Mesenteric fat pad (tissue), 1 donor: ENCODE results near the gene NUP153. TPM values are rescaled to one million over a fixed set of nuclear protein-coding genes. Genes with fewer than 3 reads are reported as not detected.
A peak's percentile ranks its signal among the peaks of the same experiment; 100 is the strongest.
"Not testable (repeated sequence)": the region's sequence is repeated elsewhere in the genome, so short reads cannot be mapped to it uniquely, and the experiment has no call there.

Experiments
- DNase-seq: peaks from one replicate; pipeline ENCODE4 v3.0.0-alpha.2; 2020; ENCODE audit warnings: low spot score
- long read RNA-seq: library from polyadenylated mRNA; unstranded; transcript quantifications from one replicate; pipeline ENCODE4 v2.0.0, GENCODE V29; 2020
- total RNA-seq: library from RNA; stranded (reverse); fragmentation: NEBNext Ultra II Directional; extraction: Animal tissue kit (Norgen Biotek cat#: 25700); gene quantifications from one replicate; pipeline ENCODE4 v1.2.1, GENCODE V29; 2021
- donor health status: DM: yes; HTN: yes; CAD: no.

NUP153 gene
- 43.0 TPM for total RNA-seq
- long read RNA-seq, partial matches to known transcripts: 8 of 12 reads
- long read RNA-seq, other reads (novel, unspliced or antisense): 4 of 12 reads

DNA sequence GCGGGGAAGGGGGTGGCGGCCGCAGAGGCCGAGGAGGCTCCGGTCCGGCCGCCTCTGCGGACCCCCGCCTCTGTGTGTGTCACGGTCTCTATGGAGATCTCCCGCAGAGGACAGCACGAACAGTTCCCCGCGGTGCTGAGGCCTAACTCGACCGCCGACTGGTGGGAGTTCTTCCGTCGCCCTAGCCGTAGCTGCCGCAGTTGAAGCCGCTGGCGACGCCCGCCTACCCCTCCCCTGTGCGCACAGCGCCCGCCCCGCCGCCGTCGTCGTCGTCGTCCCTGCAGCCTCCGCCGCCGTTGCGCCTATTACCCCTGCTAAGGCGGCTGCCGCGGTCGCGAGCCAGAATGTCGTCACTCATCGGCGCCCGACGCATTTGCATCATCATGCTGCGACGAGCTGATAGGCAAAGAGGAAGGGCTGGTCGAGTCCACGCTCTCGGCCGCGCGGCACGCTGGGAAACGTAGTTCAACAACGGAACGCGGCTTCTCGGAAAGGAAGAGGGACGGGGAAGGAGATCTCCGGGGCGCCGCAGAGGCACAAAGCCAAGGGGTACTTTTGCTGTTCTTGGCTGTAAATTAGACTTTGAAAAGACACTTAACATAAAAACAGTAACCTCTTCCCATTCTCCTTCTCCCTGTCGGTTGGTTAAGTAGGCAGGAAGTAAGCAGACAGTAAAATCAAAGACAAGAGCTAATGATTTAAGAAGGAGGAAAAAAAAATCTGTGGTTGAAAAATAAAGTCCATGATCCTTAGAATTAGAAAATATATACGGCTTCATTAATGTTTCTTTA, at the start of gene NUP153:
Gene NUP153 (minus strand): TSS at position 346 of the 791 bp plus-strand sequence. CDS start 538 bp downstream, outside the sequence.
- peak; percentile 100 for DNase-seq

DNA sequence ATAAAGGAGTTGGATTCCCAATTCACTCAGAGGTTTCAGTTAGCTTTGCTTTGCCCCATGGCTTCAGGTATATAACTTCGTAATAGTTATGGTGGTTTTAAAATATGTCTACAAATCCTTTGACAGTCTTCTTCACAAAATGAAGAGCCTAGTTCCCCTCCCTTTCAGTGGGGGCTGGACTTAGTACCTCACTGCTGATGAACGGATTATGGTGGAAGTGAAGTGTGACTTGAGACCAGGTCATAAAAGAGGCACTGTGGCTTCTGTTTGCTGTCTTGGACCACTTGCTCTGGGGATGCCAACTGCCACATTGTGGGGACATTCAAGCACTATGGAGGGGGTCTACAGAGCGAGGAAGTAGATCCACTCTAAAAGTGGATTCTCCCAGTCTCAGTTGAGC, 47.5 kb upstream of the NUP153 start:
- DNase-seq: no peak

DNA sequence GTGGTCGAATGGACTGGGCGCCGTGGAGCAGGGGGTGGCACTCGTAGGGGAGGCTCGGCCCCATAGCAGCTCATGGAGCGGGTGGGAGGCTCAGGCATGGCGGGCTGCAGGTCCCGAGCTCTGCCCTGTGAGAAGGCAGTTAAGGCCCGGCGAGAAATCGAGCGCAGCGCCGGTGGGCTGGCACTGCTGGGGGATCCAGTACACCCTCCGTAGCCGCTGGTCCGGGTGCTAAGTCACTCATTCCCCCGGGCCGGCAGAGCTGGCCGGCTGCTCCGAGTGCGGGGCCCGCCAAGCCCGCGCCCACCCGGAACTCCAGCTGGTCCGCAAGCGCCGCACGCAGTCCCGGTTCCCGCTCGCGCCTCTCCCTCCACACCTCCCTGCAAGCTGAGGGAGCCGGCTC, 38.6 kb upstream of the NUP153 start:
- not testable (repeated sequence) for DNase-seq

DNA sequence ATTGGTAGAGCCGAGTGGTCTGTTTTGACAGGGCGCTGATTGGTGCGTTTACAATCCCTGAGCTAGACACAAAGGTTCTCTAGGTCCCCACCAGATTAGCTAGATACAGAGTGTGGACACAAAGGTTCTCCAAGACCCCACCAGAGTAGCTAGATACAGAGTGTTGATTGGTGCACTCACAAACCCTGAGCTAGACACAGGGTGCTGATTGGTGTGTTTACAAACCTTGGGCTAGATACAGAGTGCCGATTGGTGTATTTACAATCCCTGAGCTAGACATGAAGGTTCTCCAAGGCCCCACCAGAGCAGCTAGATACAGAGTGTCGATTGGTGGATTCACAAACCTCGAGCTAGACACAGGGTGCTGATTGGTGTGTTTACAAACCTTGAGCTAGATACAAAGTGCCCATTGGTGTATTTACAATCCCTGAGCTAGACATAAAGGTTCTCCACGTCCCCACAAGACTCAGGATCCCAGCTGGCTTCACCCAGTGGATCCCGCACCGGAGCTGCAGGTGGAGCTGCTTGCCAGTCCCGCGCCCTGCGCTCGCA, 38.1 kb upstream of the NUP153 start:
- DNase-seq: not testable (repeated sequence)

DNA sequence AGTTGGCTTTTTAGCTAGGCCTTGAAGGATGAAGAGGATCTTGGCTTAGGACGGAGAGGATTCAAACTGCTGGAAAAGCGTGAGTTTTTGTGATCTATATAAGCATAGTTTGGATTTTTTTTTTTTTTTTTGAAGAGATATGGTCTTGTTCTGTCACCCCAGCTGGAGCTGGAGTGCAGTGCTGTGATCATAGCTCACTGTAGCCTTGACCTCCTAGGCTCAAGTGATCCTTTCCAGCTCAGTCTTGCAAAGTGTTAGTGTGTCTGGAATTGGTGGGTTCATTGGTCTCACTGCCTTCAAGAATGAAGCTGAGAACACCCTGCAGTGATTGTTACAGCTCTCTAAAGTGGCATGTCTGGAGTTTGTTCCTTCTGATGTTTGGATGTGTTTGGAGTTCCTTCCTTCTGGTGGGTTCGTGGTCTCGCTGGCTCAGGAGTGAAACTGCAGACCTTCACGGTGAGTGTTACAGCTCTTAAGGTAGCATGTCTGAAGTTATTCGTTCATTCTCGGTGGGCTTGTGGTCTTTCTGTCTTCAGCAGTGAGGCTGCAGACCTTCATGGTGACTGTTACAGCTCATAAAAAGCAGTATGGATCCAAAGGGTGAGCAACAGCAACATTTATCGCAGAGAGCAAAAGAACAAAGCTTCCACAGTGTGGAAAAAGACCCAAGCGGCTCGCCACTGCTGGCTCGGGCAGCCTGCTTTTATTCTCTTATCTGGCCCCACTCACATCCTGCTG, 37.5 kb upstream of the NUP153 start:
- no peak for DNase-seq

DNA sequence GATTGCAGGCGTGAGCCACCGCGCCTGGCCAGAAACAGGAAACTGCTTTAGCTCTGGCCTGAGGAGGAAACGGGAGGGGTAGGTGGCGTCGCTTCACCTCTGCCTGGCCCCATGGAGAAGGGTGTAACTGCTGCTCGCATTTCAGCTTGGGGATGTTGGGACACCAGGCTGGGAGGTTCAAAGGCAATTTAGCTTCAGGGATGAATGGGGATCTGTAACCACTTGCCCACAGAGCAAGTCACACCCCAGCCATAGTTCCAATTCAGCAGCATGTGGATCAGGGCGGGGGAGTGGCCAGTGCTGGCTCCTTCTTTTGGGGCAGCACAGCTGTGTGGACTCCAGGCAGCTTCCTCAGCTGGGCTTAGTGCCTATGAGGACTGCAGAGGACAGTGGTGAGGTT, 34.8 kb upstream of the NUP153 start:
- no peak for DNase-seq

DNA sequence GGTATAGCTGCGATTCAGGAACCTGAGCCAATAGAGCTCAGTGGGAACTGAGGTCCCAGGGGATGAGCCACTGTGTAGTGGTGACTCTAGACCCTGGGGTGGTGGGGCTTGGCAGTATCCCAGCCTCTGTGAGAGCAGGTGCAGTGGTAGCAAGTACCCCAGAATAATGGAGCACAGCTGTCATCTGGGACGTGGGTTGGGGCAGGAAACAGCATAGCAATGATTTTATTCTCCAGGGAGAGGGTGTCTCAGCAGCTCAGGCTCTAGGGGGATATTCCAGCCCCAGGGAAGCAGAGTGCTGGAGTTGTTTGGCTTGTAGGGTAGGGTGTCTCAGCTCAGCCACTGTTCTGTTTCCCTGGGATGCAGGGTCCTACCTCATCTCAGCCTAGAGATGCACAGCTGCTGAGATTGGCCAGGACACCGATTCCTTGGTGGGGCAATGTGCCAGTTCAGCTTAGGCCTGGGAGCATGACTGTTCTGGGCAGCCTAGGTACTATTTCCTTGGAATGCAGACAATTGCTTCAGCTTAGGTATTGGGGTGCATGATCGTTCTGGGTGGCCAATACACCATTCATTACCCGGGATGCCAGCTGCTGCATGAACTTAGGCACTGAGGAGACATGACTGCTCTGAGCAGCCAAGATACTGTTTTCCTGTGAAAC, 34.0 kb upstream of the NUP153 start:
- DNase-seq: no peak

DNA sequence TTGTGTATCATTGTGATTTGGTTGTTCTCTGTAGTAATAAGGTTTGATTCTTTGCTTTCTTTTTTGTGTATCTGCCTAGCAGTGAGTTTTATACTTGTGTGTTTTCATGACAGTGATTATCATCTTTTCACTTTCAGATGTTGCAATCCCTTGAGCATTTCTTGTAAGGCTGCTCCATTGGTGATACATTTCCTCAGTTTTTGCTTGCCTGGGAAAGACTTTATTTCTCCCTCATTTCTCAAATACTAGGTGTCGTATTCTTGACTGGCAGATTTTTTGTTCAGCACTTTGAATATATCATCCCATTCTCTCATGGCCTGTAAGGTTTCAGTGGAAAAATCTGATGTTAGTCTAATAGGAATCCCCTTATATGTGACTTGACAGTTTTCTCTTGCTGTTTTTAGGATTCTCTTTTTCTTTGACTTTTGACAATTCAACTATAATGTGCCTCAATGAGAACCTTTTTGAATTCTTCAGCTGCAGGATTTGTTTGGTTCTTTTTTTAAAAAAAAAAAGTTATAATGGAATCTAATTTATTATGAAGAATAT, 31.1 kb upstream of the NUP153 start:
- no peak for DNase-seq

DNA sequence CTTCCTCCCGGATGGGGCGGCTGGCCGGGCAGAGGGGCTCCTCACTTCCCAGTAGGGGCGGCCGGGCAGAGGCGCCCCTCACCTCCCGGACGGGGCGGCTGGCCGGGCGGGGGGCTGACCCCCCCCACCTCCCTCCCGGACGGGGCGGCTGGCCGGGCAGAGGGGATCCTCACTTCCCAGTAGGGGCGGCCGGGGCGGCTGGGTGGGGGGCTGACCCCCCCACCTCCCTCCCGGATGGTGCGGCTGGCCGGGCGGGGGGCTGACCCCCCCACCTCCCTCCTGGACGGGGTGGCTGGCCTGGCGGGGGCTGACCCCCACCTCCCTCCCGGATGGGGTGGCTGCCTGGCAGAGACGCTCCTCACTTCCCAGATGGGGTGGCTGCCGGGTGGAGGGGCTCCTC, 28.6 kb upstream of the NUP153 start:
- not testable (repeated sequence) for DNase-seq

DNA sequence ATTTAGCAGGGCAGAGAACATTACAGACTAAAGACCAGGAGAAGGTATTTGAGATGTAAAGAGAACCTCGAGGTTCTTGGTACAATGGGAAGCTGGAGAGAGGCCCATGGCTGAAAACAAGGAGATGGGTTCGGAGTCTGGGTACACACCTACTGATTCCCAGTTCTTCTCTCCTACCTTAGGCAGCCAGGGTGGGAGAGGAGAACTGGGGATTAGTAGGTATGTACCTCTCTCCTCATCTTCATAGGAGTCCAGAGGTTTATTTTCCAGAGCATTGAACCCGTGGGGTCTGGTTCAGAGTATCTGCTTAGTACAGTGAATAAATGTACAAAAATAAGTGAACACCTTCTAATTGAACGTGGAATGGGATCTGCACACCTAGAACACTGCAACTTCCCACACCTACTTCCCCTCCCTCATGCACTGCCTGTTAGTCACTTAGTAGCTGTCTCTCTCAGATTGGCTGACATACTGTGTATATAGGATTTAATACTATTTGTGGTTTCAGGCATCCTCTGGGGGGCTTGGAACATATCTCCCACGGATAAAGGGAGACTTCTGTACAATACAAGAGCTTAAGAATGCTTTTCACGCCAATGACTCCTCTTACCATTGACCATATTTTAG, 23.5 kb upstream of the NUP153 start:
- DNase-seq: no peak

DNA sequence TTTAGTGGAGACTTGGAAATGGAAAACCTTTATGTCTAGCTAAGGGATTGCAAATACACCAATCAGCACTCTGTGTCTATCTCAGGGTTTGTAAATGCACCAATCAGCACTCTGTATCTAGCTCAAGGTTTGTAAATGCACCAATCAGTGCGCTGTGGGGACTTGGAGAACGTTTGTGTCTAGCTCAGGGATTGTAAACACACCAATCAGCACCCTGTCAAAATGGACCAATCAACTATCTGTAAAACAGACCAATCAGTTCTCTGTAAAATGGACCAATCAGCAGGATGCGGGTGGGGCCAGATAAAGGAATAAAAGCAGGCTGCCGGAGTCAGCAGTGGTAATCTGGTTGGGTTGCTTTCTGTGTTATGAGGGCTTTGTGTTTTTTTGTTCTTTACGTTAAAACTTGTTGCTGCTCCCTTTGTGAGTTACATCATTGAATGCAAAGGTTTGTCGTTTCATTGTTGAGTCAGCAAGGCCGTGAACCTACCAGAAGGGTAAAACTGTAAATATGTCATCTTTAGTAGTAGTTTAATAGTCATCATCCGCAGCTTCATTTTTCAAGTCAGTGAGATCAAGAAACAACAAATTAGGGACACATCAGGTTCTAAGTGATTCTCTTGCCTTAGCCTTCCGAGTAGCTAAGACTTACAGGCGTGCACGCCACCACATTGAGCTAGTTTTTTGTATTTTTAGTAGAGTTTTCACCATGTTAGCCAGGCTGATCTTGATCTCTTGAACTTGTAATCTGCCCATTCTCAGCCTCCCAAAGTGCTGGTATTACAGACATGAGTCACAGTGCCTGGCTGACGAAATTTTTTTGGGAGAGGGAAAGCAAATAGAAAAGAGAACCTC, 22.7 kb upstream of the NUP153 start:
- DNase-seq: no peak

DNA sequence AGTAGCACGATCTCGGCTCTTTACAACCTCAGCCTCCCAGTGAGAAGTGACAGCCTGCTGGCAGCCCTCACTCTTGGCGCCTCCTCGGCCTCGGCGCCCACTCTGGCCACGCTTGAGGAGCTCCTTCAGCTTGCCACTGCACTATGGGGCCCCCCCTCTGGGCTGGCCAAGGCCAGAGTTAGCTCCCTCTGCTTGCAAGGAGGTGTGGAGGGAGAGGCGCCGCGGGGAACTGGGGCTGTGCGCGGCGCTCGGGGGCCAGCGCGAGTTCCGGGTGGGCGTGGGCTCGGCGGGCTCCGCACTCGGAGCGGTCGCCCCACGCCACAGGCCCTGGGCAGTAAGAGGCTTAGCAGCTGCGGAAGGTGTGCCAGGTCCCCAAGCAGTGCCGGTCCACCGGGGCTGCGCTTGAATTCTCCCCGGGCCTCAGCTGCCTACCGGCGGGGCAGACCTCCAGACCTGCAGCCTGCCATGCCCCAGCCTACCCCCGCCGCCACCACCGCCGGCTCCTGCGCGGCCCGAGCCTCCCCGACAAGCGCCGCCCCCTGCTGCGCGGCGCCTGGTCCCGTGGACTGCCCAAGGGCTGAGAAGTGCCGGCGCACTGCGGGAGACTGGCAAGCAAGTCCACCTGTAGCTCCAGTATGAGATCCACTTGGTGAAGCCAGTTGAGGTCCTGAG, 22.0 kb upstream of the NUP153 start:
- no peak for DNase-seq

DNA sequence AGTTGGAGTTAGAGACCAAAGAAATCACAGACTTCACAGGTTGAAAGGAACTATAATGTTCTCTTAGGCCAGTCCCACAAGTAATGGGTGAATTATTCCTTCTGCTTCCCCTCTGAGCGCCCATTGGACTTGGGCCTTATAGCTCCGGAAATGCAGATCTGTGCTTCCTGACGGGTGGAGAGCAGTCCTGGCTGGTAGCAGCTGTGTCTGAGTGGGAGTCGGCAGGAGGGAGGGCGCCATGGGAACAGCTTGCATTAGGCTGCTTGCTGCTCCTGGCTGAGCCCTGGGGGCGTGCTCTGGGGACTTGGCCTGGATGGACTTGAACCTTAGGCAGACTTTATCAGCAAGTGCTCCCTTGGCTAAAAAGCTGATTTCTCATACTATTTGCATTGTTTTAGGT, 18.4 kb upstream of the NUP153 start:
- no peak for DNase-seq

DNA sequence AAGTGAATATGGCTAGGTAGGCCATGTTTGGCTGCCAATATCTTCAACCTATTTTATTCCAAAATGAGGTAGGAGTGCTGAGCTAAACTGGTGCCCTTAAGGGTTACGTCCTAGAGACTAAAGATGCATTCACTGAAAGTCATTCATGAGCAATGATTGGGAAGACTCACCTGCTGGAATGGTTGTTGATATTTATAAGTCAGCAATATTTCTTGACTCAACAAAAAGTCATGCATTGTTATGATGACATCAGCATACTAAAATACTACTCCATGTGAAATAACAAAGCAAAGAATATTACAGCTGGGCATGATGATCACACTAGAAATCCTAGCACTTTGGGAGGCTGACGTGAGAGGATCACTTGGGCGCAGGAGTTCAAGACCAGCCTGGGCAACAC, 17.6 kb upstream of the NUP153 start:
- DNase-seq: no peak

DNA sequence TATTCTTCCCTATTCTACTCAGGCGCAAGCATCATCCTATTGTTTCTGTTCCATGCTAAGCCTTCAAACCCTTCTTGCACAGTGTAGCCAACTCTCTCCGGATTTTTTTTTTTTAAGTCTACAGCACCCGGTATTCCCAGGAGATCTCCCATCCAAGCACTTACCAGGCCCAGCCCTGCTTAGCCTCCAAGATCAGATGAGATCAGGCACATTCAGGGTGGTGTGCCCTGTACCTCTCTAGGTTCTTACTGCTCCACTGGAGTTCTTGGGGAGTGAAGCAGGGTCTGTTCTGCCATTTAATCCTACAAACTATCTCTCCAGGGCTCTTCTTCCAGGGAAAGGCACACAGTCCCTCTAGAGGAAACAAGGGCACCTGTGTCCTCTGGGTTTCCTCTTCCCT, 14.9 kb upstream of the NUP153 start:
- DNase-seq: no peak

DNA sequence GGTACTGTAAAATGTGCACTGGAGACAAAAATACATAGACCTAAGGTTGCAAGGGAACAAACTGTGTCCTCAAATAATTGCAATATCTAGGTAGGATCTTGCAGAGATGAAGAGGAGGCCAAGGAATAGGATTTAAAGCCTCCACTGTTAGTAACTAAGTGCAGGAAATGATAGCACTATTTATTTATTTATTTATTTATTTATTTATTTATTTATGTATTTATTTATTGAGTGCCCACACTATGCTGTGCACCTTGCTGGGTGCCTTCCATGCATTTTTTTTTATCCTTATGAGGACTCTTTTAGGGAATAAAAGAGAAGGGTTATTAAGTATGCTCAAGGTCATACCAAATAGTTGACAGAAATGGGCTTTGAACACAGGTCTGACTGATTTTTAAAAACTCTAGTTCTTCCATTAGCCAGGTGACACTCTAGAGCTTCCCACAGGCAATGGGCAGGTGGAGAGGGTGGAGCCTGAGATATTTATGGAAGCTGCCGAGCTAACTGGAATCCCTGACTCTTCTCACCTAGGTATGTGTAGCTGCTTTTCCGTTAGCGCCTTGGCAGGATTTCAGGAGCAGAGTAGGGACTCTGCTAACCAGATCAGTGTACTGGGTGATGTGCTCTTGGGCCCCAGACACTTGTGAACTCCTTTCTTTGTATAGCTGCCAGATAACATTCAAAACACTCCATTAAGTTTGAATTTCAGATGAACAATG, 12.8 kb upstream of the NUP153 start:
- no peak for DNase-seq

DNA sequence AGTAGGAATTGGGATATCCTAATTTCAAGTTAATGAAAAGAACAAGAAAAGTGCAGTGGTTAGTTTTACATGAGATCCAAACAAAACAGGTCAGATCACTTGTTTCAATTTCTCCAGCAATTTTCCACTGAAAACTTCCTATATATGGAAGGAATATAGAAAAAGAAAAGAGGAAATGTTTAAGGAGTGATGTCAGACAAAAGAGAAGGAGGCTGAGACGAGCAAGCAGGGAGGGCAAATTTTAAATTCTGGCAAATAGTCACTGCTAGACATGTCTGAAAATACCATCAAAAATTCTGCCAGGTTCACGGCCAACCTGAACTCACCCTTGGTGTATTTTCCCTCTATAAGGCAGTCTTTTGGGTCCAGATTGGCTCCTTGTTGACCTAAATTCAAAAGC, 9.5 kb upstream of the NUP153 start:
- DNase-seq: no peak
